ENCODE results near the gene ADAMTS17.

- TF ChIP-seq, protein P1, sequence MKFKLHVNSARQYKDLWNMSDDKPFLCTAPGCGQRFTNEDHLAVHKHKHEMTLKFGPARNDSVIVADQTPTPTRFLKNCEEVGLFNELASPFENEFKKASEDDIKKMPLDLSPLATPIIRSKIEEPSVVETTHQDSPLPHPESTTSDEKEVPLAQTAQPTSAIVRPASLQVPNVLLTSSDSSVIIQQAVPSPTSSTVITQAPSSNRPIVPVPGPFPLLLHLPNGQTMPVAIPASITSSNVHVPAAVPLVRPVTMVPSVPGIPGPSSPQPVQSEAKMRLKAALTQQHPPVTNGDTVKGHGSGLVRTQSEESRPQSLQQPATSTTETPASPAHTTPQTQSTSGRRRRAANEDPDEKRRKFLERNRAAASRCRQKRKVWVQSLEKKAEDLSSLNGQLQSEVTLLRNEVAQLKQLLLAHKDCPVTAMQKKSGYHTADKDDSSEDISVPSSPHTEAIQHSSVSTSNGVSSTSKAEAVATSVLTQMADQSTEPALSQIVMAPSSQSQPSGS (CRISPR knock-in tag; IDR thresholded peaks at IDR 0.05; ENCODE audit: borderline replicate concordance, low read depth) = no peak
- TF ChIP-seq, protein P2, sequence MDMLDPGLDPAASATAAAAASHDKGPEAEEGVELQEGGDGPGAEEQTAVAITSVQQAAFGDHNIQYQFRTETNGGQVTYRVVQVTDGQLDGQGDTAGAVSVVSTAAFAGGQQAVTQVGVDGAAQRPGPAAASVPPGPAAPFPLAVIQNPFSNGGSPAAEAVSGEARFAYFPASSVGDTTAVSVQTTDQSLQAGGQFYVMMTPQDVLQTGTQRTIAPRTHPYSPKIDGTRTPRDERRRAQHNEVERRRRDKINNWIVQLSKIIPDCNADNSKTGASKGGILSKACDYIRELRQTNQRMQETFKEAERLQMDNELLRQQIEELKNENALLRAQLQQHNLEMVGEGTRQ (CRISPR knock-in tag; IDR thresholded peaks at IDR 0.05) = no peak
- TF ChIP-seq ETV6 (CRISPR knock-in tag; IDR thresholded peaks at IDR 0.05) (no peak), SP1 (CRISPR knock-in tag; conservative IDR thresholded peaks at IDR 0.05) (no peak), SMAD3 (CRISPR knock-in tag; IDR thresholded peaks at IDR 0.05; ENCODE audit: borderline replicate concordance) (no peak), NFE2L1 (CRISPR knock-in tag; IDR thresholded peaks at IDR 0.05) (no peak), RELA (CRISPR knock-in tag; IDR thresholded peaks at IDR 0.05; ENCODE audit: borderline replicate concordance) (no peak)
Observed at GRCh38 chr15:100247228-100248225, 94.2 kb downstream of the ADAMTS17 start.
